ENCODE results near the gene NOL4L. TPM values are rescaled to one million over a fixed set of nuclear protein-coding genes. Genes with fewer than 3 reads are reported as not detected.
"Not testable (repeated sequence)": the region's sequence is repeated elsewhere in the genome, so short reads cannot be mapped to it uniquely, and the experiment has no call there.

The NOL4L gene
- total RNA-seq, 1 donor from 2014 or later: 15.4 TPM

GRCh38 chr20:32596681-32597252 is 11.6 kb upstream of the NOL4L start:
- no peak for DNase-seq (ENCODE audit: low read depth)

- no peak for DNase-seq (ENCODE audit: low read depth)
Observed at GRCh38 chr20:32595143-32595542, 10.0 kb upstream of the NOL4L start.

- DNase-seq (ENCODE audit: low read depth): not testable (repeated sequence)
Observed at GRCh38 chr20:32594669-32595068, 9.5 kb upstream of the NOL4L start.

- no peak for DNase-seq (ENCODE audit: low read depth)
Observed at GRCh38 chr20:32594204-32594603, 9.1 kb upstream of the NOL4L start.

- DNase-seq (ENCODE audit: low read depth): not testable (repeated sequence)
Observed at GRCh38 chr20:32592616-32593015, 7.5 kb upstream of the NOL4L start.

GRCh38 chr20:32592022-32592421 is 6.9 kb upstream of the NOL4L start:
- no peak for DNase-seq (ENCODE audit: low read depth)

GRCh38 chr20:32589769-32590168 is 4.6 kb upstream of the NOL4L start:
- no peak for DNase-seq (ENCODE audit: low read depth)

GRCh38 chr20:32589256-32589655 is 4.1 kb upstream of the NOL4L start:
- no peak for DNase-seq (ENCODE audit: low read depth)

- DNase-seq (ENCODE audit: low read depth): no peak
Observed at GRCh38 chr20:32588040-32588439, 2.9 kb upstream of the NOL4L start.

GRCh38 chr20:32586291-32586690 is 1.2 kb upstream of the NOL4L start:
- no peak for DNase-seq (ENCODE audit: low read depth)

- DNase-seq (ENCODE audit: low read depth): no peak
Observed at GRCh38 chr20:32585586-32586127, 524 bp upstream of the NOL4L start.

- no peak for DNase-seq (ENCODE audit: low read depth)
Observed at GRCh38 chr20:32583581-32584070, 1.5 kb downstream of the NOL4L start.

- DNase-seq (ENCODE audit: low read depth): no peak
Observed at GRCh38 chr20:32582659-32583580, 2.2 kb downstream of the NOL4L start.

- DNase-seq (ENCODE audit: low read depth): no peak
Observed at GRCh38 chr20:32581839-32582658, 3.1 kb downstream of the NOL4L start.

GRCh38 chr20:32580970-32581838 is 3.9 kb downstream of the NOL4L start:
- DNase-seq (ENCODE audit: low read depth): no peak

GRCh38 chr20:32580219-32580969 is 4.7 kb downstream of the NOL4L start:
- no peak for DNase-seq (ENCODE audit: low read depth)

- no peak for DNase-seq (ENCODE audit: low read depth)
Observed at GRCh38 chr20:32578840-32579390, 6.2 kb downstream of the NOL4L start.

- not testable (repeated sequence) for DNase-seq (ENCODE audit: low read depth)
Observed at GRCh38 chr20:32578062-32578461, 7.1 kb downstream of the NOL4L start.

- peak; percentile 18 for DNase-seq (ENCODE audit: low read depth)
Observed at GRCh38 chr20:32577657-32578056, 7.5 kb downstream of the NOL4L start.

- DNase-seq (ENCODE audit: low read depth): no peak
Observed at GRCh38 chr20:32577023-32577422, 8.1 kb downstream of the NOL4L start.

Measured in renal cortical epithelial cell (primary cell).